Measurements from ENCODE around the gene FBXW9. TPM values are rescaled to one million over a fixed set of nuclear protein-coding genes. Genes with fewer than 3 reads are reported as not detected.

The FBXW9 gene
- total and polyA plus RNA-seq, 2 of the 13 experiments (the other 11 are each of a cell fraction or from before 2014, with no cell fraction given) = 5.7 to 6.1 TPM

- TF ChIP-seq HDAC6 (IDR thresholded peaks at IDR 0.05; ENCODE audit: low read depth, low read length) (no peak), HOXA5 (CRISPR knock-in tag; IDR thresholded peaks at IDR 0.05) (peak; percentile 55; the same call in 1 of the 2 replicates), ZBTB39 (CRISPR knock-in tag; IDR thresholded peaks at IDR 0.05) (0 out of 2 replicates have a peak, but pooled peaks have one; percentile 30), TFE3 (CRISPR knock-in tag; IDR thresholded peaks at IDR 0.05) (0 out of 2 replicates have a peak, but pooled peaks have one; percentile 7), TOE1 (CRISPR knock-in tag; IDR thresholded peaks at IDR 0.05) (no peak), ERF (CRISPR knock-in tag; IDR thresholded peaks at IDR 0.05) (peak; percentile 40; the same call in 1 of the 2 replicates), FLYWCH1 (CRISPR knock-in tag; IDR thresholded peaks at IDR 0.05) (0 out of 2 replicates have a peak, but pooled peaks have one; percentile 31), ZNF367 (CRISPR knock-in tag; IDR thresholded peaks at IDR 0.05; ENCODE audit: borderline replicate concordance) (no peak), ELF4 (CRISPR knock-in tag; IDR thresholded peaks at IDR 0.05; ENCODE audit: borderline replicate concordance) (peak; percentile 99), ZGPAT (CRISPR knock-in tag; IDR thresholded peaks at IDR 0.05) (peak; percentile 81; the same call in 1 of the 2 replicates), SKI (IDR thresholded peaks at IDR 0.05; ENCODE audit: partially characterized antibody) (no peak), FOXK1 (CRISPR knock-in tag; IDR thresholded peaks at IDR 0.05; ENCODE audit: borderline replicate concordance, low read depth) (peak; percentile 92), FOXJ3 (CRISPR knock-in tag; IDR thresholded peaks at IDR 0.05; ENCODE audit: borderline replicate concordance) (peak; percentile 59; the same call in 1 of the 2 replicates), NFIB (CRISPR knock-in tag; IDR thresholded peaks at IDR 0.05; ENCODE audit: borderline replicate concordance) (no peak), PPARG (CRISPR knock-in tag; conservative IDR thresholded peaks at IDR 0.05) (no peak; the same call in 1 of the 2 replicates), PCBP1 (IDR thresholded peaks at IDR 0.05; ENCODE audit: borderline replicate concordance, low read depth, low read length) (0 out of 2 replicates have a peak, but pooled peaks have one; percentile 35), MAZ (IDR thresholded peaks at IDR 0.05; ENCODE audit: borderline replicate concordance, low read depth, low read length) (no peak), MAZ (CRISPR knock-in tag; IDR thresholded peaks at IDR 0.05; ENCODE audit: low read depth) (peak; percentile 53; the same call in 1 of the 2 replicates), ZNF800 (CRISPR knock-in tag; IDR thresholded peaks at IDR 0.05) (0 out of 2 replicates have a peak, but pooled peaks have one; percentile 35), SOX13 (IDR thresholded peaks at IDR 0.05) (no peak), SOX13 (CRISPR knock-in tag; conservative IDR thresholded peaks at IDR 0.05 in 1 of 2, IDR thresholded peaks at IDR 0.05 in 1 of 2) (0 out of 4 replicates have a peak, but pooled peaks of 1 of the 2 experiments have one; percentile 15)
These were observed 26.9 kb downstream of the FBXW9 start (continued) for GRCh38 chr19:12669270-12670158.
